ENCODE data around the gene TTC39B. TPM values are rescaled to one million over a fixed set of nuclear protein-coding genes. Genes with fewer than 3 reads are reported as not detected.

The TTC39B gene
- total RNA-seq, 2 experiments from 2014 or later, result 0.06 TPM; not detected in 1

DNA sequence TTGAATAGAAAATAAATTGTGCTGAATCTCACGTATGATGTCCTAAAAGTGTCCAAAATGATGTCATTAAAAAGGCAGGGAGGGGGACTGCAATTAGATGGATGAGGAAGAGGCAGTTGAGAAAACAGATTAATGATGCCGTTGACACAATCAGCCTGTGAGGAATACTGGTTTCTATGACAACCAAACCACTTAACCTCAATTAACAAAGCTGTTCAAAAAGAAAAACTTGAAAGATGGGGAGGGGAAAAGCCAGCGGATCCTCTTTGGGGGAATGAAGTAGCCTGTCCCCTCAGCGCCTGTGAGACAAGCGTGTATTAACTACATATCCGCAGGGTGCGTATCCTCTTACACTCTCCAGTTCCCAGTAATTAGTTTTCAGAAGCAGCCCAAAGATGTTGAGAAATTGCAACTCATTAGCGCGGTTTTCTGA lies 160.7 kb downstream of the TTC39B start:
- intact Hi-C loops (cut with micrococcal nuclease; ENCODE audit: unreplicated experiment), result no loop called here
- Histone ChIP-seq H3K9me3 (ENCODE audit: low read length) (no peaks in the 10 kb centered on the region), H3K9me2 (ENCODE audit: insufficient read depth, low read length) (no peaks in the 10 kb centered on the region), H4K20me1 (ENCODE audit: insufficient read depth, low read length) (no peaks in the 10 kb centered on the region), H3K4me2 (ENCODE audit: low read length) (no peak overlapping the region), H3K36me3 (ENCODE audit: insufficient read depth, low read length) (no peaks in the 10 kb centered on the region), H3K79me2 (ENCODE audit: insufficient read depth, low read depth, low read length) (no peaks in the 10 kb centered on the region), H3K27ac (ENCODE audit: low read depth, low read length, poor library complexity, severe bottlenecking) (no peak overlapping the region), H2AFZ (ENCODE audit: low read length) (no peak overlapping the region), H3K4me1 (ENCODE audit: insufficient read depth, low read length, poor library complexity, severe bottlenecking) (no peaks in the 10 kb centered on the region), H3K4me3 (ENCODE audit: low read depth, low read length, poor library complexity, severe bottlenecking) (no peak overlapping the region)
- TF ChIP-seq, protein P1, sequence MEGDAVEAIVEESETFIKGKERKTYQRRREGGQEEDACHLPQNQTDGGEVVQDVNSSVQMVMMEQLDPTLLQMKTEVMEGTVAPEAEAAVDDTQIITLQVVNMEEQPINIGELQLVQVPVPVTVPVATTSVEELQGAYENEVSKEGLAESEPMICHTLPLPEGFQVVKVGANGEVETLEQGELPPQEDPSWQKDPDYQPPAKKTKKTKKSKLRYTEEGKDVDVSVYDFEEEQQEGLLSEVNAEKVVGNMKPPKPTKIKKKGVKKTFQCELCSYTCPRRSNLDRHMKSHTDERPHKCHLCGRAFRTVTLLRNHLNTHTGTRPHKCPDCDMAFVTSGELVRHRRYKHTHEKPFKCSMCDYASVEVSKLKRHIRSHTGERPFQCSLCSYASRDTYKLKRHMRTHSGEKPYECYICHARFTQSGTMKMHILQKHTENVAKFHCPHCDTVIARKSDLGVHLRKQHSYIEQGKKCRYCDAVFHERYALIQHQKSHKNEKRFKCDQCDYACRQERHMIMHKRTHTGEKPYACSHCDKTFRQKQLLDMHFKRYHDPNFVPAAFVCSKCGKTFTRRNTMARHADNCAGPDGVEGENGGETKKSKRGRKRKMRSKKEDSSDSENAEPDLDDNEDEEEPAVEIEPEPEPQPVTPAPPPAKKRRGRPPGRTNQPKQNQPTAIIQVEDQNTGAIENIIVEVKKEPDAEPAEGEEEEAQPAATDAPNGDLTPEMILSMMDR (conservative IDR thresholded peaks at IDR 0.05; ENCODE audit: low read length), result no peak
- no peak for TF ChIP-seq EZH2phosphoT487 (IDR thresholded peaks at IDR 0.05; ENCODE audit: borderline replicate concordance, low read depth, low read length)
- BruUV-seq (replicated peaks), result no TSS peak
- CTCF ChIA-PET (ENCODE audit: unreplicated experiment), result no interaction called here
- POLR2A ChIA-PET, result no interaction called here
- DNase-seq (ENCODE audit: low spot score), result no peak

DNA sequence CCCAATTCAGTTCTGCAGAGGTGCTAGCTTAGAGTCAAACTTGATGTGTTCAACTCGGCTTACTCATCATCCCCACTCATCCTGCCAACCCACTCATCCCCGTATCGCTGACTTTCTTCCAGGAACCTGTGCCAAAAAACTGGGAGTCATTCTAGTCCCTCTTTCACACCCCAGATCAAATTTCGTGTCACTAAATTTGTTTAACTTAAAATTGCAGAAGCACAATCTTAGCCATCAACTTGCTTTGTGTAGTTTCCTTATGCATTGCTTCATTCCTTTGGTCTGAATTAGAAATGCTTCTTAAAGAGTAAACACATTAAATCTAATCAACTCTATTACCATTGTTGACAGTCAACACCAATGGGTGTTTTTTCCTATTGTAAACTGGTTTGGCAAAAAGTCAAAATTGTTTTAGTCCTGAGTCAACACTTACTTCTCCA lies 162.4 kb downstream of the TTC39B start:
- ChIA-PET POLR2A (no interaction called here), CTCF (ENCODE audit: unreplicated experiment) (no interaction called here)
- Histone ChIP-seq H3K27ac (ENCODE audit: low read depth, low read length, poor library complexity, severe bottlenecking) (no peak overlapping the region), H3K36me3 (ENCODE audit: insufficient read depth, low read length) (no peaks in the 10 kb centered on the region), H2AFZ (ENCODE audit: low read length) (no peak overlapping the region), H4K20me1 (ENCODE audit: insufficient read depth, low read length) (no peaks in the 10 kb centered on the region), H3K9me2 (ENCODE audit: insufficient read depth, low read length) (no peaks in the 10 kb centered on the region), H3K79me2 (ENCODE audit: insufficient read depth, low read depth, low read length) (no peaks in the 10 kb centered on the region), H3K4me1 (ENCODE audit: insufficient read depth, low read length, poor library complexity, severe bottlenecking) (no peaks in the 10 kb centered on the region), H3K4me2 (ENCODE audit: low read length) (no peak overlapping the region), H3K4me3 (ENCODE audit: low read depth, low read length, poor library complexity, severe bottlenecking) (no peak overlapping the region), H3K9me3 (ENCODE audit: low read length) (no peaks in the 10 kb centered on the region)
- BruUV-seq (replicated peaks), result no TSS peak
- TF ChIP-seq EZH2phosphoT487 (IDR thresholded peaks at IDR 0.05; ENCODE audit: borderline replicate concordance, low read depth, low read length), result no peak
- TF ChIP-seq, protein P1 (conservative IDR thresholded peaks at IDR 0.05; ENCODE audit: low read length), result no peak
- intact Hi-C loops (cut with micrococcal nuclease; ENCODE audit: unreplicated experiment), result no loop called here
- DNase-seq (ENCODE audit: low spot score), result no peak

DNA sequence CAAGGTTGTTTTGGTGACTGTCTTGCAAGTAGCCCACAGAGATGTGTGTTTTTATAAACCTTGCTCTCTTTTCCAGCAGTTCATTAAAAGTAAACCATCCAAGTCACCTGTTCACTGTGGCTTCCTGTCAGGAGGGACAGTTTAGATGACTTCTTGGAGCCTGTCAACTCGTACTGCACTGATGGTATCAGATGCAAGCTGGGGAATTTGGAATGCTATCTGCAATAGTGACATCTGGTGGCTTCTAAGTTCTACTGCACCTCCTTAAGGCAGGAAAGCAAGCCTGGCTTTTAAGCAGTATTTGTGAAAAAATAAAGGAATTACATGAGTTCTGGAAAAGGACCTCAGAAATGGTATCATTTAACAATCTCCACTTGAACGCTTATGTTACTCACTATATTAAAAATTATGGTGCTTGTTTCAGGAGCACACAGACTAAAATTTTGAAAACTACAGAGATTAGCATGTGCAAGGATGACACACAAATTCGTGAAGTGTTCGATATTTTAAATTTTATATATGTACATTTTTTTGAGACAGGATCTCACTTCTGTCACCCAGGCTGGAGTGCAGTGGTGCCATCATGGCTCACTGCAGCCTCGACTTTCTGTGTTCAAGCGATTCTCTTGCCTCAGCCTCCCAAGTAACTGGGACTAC lies 164.0 kb downstream of the TTC39B start:
- Histone ChIP-seq H3K9me3 (ENCODE audit: low read length) (no peaks in the 10 kb centered on the region), H4K20me1 (ENCODE audit: insufficient read depth, low read length) (no peaks in the 10 kb centered on the region), H3K79me2 (ENCODE audit: insufficient read depth, low read depth, low read length) (no peaks in the 10 kb centered on the region), H3K9me2 (ENCODE audit: insufficient read depth, low read length) (no peaks in the 10 kb centered on the region), H3K4me2 (ENCODE audit: low read length) (no peak overlapping the region), H2AFZ (ENCODE audit: low read length) (no peak overlapping the region), H3K27ac (ENCODE audit: low read depth, low read length, poor library complexity, severe bottlenecking) (no peak overlapping the region), H3K36me3 (ENCODE audit: insufficient read depth, low read length) (no peaks in the 10 kb centered on the region), H3K4me3 (ENCODE audit: low read depth, low read length, poor library complexity, severe bottlenecking) (no peak overlapping the region), H3K4me1 (ENCODE audit: insufficient read depth, low read length, poor library complexity, severe bottlenecking) (no peaks in the 10 kb centered on the region)
- DNase-seq (ENCODE audit: low spot score), result peak; percentile 46
- CTCF ChIA-PET (ENCODE audit: unreplicated experiment), result no interaction called here
- no TSS peak for BruUV-seq (replicated peaks)
- POLR2A ChIA-PET, result no interaction called here
- TF ChIP-seq, protein P1 (conservative IDR thresholded peaks at IDR 0.05; ENCODE audit: low read length), result peak; percentile 87
- TF ChIP-seq EZH2phosphoT487 (IDR thresholded peaks at IDR 0.05; ENCODE audit: borderline replicate concordance, low read depth, low read length), result no peak
- intact Hi-C loops (cut with micrococcal nuclease; ENCODE audit: unreplicated experiment), result loop anchor here (2.0 kb wide), 1 partner anchor 38 kb away; no protein-coding TSS in a partner anchor

All from OCI-LY7 (cell line).